ENCODE data around the gene NWD2.
"Not testable (repeated sequence)": the region's sequence is repeated elsewhere in the genome, so short reads cannot be mapped to it uniquely, and the experiment has no call there.

Gene NWD2

GRCh38 chr4:37473807-37474206, 229.3 kb downstream of the NWD2 start:
- no peak for DNase-seq

- no peak for DNase-seq
Observed at GRCh38 chr4:37475087-37475486, 230.5 kb downstream of the NWD2 start.

GRCh38 chr4:37475776-37476175, 231.2 kb downstream of the NWD2 start:
- no peak for DNase-seq

- DNase-seq = no peak
Observed at GRCh38 chr4:37476256-37476655, 231.7 kb downstream of the NWD2 start.

GRCh38 chr4:37476691-37477090, 232.1 kb downstream of the NWD2 start:
- DNase-seq = no peak

GRCh38 chr4:37477126-37477525, 232.6 kb downstream of the NWD2 start:
- DNase-seq = no peak

GRCh38 chr4:37478151-37478550, 233.6 kb downstream of the NWD2 start:
- DNase-seq = no peak

- no peak for DNase-seq
Observed at GRCh38 chr4:37480509-37480908, 236.0 kb downstream of the NWD2 start.

- DNase-seq = no peak
Observed at GRCh38 chr4:37481547-37482122, 237.1 kb downstream of the NWD2 start.

GRCh38 chr4:37482236-37482913, 237.8 kb downstream of the NWD2 start:
- no peak for DNase-seq

- no peak for DNase-seq
Observed at GRCh38 chr4:37483610-37484009, 239.1 kb downstream of the NWD2 start.

- no peak for DNase-seq
Observed at GRCh38 chr4:37486166-37486565, 241.6 kb downstream of the NWD2 start.

- DNase-seq = no peak
Observed at GRCh38 chr4:37487668-37488067, 243.1 kb downstream of the NWD2 start.

GRCh38 chr4:37489697-37490096, 245.2 kb downstream of the NWD2 start:
- no peak for DNase-seq

GRCh38 chr4:37490391-37491347, 246.1 kb downstream of the NWD2 start:
- DNase-seq = no peak

- DNase-seq = not testable (repeated sequence)
Observed at GRCh38 chr4:37495353-37495752, 250.8 kb downstream of the NWD2 start.

Measured in effector CD4-positive, alpha-beta T cell (primary cell).